ENCODE data around the gene EAF1.
"Not testable (repeated sequence)": the region's sequence is repeated elsewhere in the genome, so short reads cannot be mapped to it uniquely, and the experiment has no call there.

Gene EAF1

GRCh38 chr3:15453501-15453900 is 26.1 kb downstream of the EAF1 start:
- in situ Hi-C loops (cut with HindIII; ENCODE audit: low pct_ligation_motif_present, low sequenced_read_pairs), result no loop called here
- TF ChIP-seq CTCF (IDR thresholded peaks at IDR 0.05; ENCODE audit: low read depth, low read length, missing control alignments), result no peak
- no peaks in the 10 kb centered on the region for H3K36me3 ChIP-seq (replicated peaks)
- no peak for DNase-seq
- no peak overlapping the region for H3K4me3 ChIP-seq (ENCODE audit: low read depth, low read length)
- no peaks in the 10 kb centered on the region for H3K27me3 ChIP-seq (replicated peaks)
- H3K27ac ChIP-seq, result no peak overlapping the region

- DNase-seq, result no peak
- Histone ChIP-seq H3K27me3 (replicated peaks) (no peaks in the 10 kb centered on the region), H3K27ac (no peak overlapping the region), H3K4me3 (ENCODE audit: low read depth, low read length) (no peak overlapping the region), H3K36me3 (replicated peaks) (no peaks in the 10 kb centered on the region)
- no peak for TF ChIP-seq CTCF (IDR thresholded peaks at IDR 0.05; ENCODE audit: low read depth, low read length, missing control alignments)
- in situ Hi-C loops (cut with HindIII; ENCODE audit: low pct_ligation_motif_present, low sequenced_read_pairs), result no loop called here
Measured at GRCh38 chr3:15453991-15454625, 26.7 kb downstream of the EAF1 start.

- no peaks in the 10 kb centered on the region for H3K36me3 ChIP-seq (replicated peaks)
- H3K27ac ChIP-seq, result no peak overlapping the region
- no peak for TF ChIP-seq CTCF (IDR thresholded peaks at IDR 0.05; ENCODE audit: low read depth, low read length, missing control alignments)
- H3K27me3 ChIP-seq (replicated peaks), result no peaks in the 10 kb centered on the region
- no peak for DNase-seq
- in situ Hi-C loops (cut with HindIII; ENCODE audit: low pct_ligation_motif_present, low sequenced_read_pairs), result no loop called here
- no peak overlapping the region for H3K4me3 ChIP-seq (ENCODE audit: low read depth, low read length)
Measured at GRCh38 chr3:15454965-15455364, 27.6 kb downstream of the EAF1 start.

- TF ChIP-seq CTCF (IDR thresholded peaks at IDR 0.05; ENCODE audit: low read depth, low read length, missing control alignments), result no peak
- Histone ChIP-seq H3K27me3 (replicated peaks) (no peaks in the 10 kb centered on the region), H3K4me3 (ENCODE audit: low read depth, low read length) (no peak overlapping the region), H3K27ac (no peak overlapping the region), H3K36me3 (replicated peaks) (no peaks in the 10 kb centered on the region)
- no peak for DNase-seq
- in situ Hi-C loops (cut with HindIII; ENCODE audit: low pct_ligation_motif_present, low sequenced_read_pairs), result no loop called here
Measured at GRCh38 chr3:15455756-15456155, 28.4 kb downstream of the EAF1 start.

- no peaks in the 10 kb centered on the region for H3K27me3 ChIP-seq (replicated peaks)
- no peak for DNase-seq
- TF ChIP-seq CTCF (IDR thresholded peaks at IDR 0.05; ENCODE audit: low read depth, low read length, missing control alignments), result no peak
- in situ Hi-C loops (cut with HindIII; ENCODE audit: low pct_ligation_motif_present, low sequenced_read_pairs), result no loop called here
- H3K4me3 ChIP-seq (ENCODE audit: low read depth, low read length), result no peak overlapping the region
- no peaks in the 10 kb centered on the region for H3K36me3 ChIP-seq (replicated peaks)
- no peak overlapping the region for H3K27ac ChIP-seq
Measured at GRCh38 chr3:15456321-15456720, 28.9 kb downstream of the EAF1 start.

GRCh38 chr3:15456915-15457314 is 29.5 kb downstream of the EAF1 start:
- H3K27ac ChIP-seq; in situ Hi-C loops (cut with HindIII; ENCODE audit: low pct_ligation_motif_present, low sequenced_read_pairs); DNase-seq; H3K27me3 ChIP-seq (replicated peaks); H3K4me3 ChIP-seq (ENCODE audit: low read depth, low read length); H3K36me3 ChIP-seq (replicated peaks): not testable (repeated sequence)
